NCI-H2107 (cell line): ENCODE results near the gene APOM.

Source experiments
- DNase-seq: peaks from one replicate; lab custom pipeline; 2025; lab: John Stamatoyannopoulos, UW

Gene APOM

DNA sequence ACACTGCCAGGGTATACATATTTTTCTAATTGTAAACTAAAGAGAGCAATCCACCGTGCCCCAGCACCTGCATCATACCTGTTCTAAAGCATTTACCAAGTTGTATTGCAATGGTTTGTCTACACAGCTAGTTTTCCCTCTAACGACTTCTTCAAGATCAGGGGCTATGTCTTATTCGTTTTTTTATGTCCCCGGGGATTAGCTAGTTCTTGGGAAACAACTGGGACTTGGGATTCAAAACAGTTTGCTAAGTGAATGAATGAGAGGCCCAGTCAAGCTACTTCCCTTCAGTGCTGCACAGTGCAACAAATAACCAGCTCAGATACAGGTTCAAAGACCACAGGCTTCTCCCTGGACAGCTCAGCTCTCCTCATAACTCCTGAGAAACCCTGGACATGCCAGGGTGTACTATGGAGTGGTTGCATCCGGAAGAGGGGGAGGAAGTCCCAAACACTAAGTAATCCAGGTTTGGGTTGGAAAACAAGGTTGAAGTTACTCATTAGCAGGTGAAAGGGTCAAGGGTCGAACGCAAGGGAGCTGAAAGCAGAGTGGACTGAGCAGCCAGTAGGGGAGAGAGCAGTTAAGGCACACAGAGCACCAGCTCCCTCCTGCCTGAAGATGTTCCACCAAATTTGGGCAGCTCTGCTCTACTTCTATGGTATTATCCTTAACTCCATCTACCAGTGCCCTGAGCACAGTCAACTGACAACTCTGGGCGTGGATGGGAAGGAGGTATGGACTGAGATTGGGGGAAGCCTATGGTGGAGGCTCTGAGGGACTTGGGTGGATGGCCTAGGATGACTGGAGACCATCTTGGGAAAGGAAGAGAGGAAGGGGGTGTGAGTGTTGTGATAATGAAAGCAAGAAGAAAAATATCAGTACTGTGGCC lies at the start of gene APOM:
APOM (plus strand) TSS at position 546 of the 889 bp plus-strand sequence; CDS start at position 619, 73 bp downstream.
- no peak for DNase-seq

DNA sequence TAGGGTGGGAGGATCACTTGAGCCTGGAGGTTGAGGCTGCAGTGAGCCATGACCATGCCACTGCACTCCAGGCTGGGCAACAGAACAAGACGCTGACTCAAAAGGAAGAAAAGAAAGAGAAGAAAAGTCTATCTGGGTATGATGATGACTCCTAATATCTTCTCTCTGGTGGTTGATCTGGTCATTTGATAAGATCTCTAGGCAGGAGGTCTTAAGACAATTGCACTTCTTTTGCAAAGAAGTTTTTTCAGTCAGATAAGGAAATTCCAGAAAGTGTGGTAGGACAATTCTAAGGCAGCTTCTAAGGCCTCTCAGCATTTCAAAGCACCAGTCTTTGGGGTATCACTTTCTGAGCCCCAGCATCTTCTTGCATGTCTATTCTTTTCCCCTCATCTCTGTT lies 48.4 kb upstream of the APOM start:
- no peak for DNase-seq

DNA sequence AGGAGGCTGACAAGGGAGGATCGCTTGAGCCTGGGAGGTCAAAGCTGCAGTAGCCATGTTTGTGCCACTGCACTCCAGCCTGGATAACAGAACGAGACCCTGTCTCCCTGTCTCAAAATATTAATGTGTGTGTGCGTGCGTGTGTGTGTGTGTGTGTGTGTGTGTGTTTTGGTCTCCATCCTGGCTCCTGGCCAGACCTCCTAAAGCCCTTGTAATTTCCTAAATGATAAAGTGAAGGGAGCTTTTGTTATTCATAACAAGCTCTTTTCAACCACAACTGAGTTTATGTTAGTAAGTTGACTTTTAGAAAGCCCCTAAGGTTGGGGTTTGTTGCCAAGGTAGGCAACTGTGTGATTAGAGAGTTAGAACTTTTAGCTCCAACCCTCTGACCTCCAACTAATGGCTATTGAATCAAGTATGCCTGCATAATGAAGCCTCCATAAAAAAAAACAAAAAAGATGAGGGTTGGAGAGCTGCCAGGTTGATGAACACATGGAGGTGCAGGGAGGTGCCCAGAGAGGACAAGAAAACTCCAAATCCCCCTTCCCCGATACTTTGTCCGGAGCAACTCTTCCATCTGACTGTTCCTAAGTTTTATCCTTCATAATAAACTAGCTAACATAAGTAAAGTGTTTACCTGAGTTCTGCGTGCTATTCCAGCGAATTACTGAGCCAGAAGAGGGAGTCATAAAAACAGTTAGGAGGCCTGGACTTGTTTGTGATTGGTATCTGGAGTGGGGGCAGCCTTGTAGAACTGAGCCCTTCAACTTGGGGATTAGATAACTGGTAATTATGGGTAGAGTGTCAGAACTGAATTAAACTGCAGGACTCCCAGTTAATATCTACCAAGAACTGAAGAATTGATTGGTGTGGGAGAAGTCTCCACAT lies 45.9 kb upstream of the APOM start:
- no peak for DNase-seq

DNA sequence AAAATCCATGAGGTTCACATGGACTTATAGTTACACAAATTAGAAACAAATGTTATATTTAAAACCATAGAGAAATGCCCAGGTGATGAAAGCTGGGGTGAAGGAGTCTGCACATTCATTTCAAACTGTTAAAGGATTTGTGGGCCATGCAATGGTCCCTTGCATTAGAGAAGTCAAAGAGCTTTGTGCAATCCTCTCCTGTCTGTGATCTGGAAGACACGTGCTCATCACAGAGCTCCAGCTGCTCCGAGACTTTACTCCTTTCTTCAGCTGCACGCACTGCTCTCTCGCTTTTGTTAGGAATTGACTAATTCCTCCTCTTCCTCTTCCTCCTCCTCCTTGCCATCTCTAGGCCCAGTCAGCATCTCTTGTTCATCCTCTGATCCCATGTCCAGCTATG lies 44.7 kb upstream of the APOM start:
- no peak for DNase-seq

DNA sequence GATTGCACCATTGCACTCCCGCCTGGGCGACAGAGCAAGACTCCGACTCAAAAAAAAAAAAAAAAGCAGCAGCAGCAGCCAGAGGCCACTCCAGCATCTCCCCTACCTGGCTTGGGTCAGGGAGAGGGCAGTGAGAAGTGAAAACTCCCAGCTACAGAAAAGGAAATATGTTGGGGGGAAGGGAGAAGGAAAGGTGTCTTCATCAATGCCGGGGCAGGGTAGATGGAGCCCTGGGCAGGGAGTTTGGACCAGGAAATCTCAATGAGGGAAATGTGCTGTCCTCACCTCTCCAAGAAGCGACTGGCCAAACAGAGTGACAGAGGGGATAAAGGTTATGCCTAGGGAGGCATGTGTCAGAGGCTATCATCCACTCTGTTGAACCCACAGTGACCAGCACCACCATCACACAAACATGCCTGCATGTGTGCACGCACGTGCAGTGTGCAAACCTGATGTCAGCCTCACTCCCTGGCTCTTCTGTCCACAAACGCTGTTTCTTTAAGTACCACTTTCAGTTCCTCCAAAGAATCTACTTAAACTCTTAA lies 41.5 kb upstream of the APOM start:
- DNase-seq, result no peak

DNA sequence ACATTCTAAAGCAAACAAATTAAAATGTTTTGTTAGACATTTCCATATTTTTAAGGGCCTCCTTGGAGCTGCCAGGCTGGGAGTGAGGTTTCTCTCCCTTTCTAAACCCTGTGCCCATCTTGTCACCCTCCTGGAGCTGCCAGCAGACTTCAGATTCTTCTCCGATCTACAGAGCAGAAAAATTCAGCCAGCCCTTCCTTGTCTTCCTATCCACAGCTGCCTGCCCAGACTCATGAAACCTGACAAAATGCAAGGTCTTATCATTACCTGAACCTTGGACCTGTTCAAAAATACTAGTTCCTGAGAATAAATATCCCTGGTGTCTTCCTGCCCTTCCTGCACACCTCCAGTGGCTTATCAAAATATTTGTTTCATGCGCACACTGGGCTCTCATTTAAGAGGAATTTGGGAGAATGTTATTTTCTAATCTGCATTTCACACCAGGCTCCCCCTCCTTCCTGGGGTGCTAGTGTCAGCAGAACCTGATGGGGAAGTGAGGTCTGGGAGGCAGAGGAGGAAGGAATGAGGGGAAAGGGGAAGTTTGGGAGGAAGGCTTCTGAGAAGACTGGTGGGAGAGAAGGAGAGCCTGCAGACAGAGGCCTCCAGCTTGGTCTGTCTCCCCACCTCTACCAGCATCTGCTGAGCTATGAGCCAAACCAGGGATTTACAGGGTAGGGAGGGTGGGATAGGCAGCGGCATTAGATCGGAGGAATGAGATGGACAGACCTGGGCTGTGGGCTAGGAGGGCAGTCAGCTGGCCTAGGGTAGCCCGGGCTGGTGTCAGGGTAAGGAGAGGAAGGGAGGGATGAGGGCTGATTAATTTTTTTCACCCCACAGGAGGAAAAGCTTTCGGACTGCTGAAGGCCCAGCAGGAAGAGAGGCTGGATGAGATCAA lies 40.8 kb upstream of the APOM start, which contains the start of gene AIF1:
AIF1 (plus strand) TSS at position 551 of the 895 bp plus-strand sequence; CDS start at position 647, 96 bp downstream.
- DNase-seq, result no peak

DNA sequence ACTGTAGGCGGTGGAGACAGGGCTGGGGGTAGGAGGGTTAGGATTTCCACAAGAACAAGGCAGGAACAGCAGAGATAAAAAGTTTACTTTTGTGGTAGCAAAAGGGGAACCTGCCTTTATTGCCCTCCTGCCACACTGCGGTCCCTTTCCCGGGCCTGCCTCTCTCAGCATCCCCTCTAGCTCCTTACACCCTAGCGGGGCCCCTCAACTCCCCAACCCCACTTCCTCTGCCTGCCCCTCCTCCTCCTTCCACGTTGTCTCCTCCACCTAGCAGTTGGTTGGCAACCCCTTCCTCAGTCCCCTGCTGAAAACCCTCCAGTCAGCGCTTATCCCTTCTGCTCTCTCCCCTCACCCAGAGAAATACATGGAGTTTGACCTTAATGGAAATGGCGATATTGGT lies 39.9 kb upstream of the APOM start:
- no peak for DNase-seq

DNA sequence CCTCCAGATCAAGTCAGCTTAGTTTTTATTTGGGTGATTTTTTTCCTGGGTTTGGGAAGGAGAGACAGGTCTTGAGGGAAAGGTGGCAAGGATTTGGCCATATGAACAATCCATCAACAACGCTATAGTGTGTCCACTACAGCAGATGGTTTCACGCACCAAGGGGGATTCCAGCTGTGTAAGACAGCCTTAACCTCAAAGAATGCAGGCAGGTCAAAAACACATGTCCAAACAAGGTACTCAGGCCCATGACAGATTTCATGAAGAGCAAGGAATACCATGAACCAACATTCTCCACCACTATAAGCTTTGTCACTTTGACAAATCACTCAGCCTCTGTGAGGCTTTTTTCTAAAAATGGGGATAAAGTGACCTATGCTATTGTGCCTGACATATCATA lies 38.7 kb upstream of the APOM start:
- DNase-seq, result no peak

DNA sequence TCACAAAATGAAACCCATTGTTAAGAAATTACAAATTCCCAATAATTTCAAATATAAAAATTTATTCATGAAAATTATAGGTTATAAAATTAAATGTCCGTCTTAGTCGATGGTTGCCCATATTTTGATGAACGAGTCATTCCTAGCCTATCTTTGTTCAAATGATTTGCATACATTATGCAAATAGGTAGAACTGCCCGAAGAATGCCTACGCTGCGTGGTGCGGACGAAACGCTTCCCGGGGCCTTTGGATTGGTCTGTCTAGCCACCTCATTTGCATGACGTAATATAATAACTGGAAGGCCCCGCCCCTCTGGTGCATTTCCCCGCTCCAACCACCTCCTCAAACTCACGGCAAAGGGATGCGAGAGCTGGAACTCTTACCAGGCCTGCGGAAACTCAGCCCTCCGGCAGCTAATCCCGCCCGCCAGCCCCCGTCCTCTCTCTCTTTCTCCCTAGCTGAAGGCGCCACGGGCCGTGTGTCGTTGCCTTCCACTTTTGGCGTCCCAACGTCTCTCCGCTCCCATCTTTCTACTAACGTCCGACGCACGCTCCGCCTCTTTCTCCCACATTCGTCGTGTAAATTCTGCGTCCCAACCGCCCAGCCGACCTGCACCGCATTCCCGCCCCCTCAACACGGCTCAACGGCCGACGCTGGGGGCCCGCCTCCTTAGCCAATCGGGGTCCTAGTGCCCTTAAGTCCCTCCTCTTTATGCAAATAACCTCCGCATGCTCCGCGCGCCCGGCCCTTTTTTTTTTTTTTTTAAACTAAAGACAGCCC lies 35.7 kb upstream of the APOM start:
- DNase-seq, result peak; percentile 84

DNA sequence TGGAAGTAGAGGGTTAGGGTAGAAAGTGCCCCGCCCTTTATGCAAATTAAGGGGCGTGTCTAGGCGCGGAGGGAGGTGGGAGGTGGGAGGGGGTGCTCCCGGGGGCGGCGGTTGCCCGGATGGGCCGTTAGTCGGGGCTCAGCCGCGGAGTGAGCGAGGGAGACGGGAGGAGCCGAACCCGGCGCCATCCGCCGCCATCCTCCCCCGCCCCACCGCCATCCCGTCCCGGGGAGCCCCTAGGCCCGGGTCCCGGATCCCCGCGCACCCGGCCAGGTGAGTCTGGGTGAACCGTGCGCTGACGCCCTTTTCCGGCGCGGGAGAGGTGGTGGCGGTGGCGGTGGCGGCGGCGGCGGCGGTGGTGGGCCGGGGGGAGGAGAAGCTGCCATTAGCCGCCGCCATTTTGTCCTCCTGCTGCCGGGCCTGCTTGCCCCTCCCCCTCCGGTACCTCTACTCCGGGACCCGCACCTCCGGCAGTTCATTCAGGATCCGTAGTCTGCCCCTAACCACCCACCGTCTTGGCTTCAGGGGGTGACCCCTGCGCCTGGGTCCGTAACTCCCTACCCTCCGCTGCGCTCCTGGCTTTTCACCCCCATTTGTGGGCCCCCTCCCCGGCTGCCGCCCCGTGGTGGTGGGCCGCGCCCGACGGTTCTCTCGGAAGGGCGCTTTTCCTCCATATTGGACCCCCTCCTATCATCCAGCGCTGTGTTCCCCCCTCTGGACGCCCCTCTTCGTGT lies 34.9 kb upstream of the APOM start, which contains the start of gene PRRC2A:
PRRC2A (plus strand) TSS at position 130 of the 734 bp plus-strand sequence. CDS start 2,075 bp downstream, outside the sequence.
- DNase-seq, result no peak

DNA sequence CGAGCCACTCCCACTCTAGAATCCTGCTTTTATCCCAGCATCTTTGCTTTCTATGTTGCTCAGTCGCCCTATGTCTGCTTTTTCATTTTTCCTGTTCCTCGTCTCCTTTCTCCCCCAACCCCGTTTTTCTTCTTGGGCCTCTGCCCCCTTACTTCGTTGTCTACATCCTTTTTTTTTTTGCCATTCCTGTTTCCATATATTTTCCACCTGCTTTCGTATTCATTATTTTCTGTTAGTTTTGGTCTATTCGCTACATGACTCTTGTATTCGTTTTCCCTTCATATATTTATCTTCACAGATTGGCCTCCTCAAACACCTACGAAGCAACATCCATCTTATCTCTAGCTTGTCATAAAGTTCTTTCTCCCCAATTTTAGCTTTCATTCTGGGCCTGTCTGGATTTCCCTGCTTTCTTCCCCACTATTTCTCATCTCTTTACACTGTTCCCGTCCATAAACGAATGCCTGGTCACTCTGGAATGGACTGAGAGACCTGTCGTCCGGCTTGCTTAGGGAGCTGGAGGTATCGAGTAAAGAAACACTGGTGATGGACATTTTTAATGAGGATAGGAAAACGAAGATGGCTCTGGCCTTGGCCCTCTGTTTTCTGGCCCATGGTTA lies 34.3 kb upstream of the APOM start:
- DNase-seq, result no peak

DNA sequence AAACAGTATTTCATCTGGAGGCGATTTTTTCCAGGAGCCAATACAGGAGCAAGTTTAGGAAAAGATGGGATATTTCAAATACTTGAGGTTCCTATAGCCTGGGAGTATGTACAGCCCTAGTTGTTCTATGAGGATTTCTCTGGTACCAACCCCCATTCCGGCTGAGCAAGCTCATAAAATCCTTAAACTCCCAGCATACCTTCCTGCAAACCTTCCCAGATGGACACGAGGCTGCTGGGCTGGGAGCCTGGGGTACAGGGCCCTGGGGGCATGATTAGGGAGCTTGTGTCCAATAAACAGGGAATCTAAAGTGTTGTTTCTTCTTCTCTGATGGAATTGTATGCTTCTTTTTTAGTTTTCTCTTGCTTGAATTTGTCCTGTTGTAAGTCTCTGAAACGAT lies 33.7 kb upstream of the APOM start:
- DNase-seq, result no peak

DNA sequence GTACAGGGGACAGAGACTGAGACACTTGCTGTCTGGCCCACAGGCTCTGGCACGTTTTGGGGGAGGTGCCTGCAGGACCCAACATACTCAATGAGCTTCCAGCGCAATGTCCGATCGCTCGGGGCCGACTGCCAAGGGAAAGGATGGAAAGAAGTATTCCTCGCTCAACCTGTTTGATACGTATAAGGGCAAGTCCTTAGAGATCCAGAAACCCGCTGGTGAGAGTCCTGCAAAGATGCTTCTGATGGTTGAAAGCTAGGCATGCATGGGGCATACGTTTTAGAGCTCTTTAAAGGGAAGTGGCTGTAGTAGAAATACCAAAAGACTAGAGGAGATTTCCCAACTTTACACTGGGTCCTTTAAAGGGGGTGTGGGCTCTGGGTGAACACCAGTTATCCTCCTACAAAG lies 33.0 kb upstream of the APOM start:
- no peak for DNase-seq

DNA sequence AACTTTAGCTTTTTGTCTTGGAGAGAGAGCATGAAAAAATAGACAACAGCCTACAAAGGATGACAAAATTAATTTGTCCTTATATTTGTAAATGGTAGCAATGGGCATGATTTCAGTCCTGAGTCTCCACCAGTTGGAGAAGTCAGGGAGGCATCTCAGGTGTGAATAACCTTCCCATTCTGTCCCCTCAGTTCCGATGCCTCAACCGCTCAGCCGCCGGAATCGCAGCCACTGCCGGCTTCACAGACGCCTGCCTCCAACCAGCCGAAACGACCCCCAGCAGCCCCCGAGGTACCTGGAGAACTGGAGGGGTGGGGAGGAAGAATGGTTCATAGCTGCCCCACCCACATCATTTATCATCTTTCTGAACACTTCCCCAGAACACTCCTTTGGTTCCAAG lies 31.6 kb upstream of the APOM start:
- no peak for DNase-seq

DNA sequence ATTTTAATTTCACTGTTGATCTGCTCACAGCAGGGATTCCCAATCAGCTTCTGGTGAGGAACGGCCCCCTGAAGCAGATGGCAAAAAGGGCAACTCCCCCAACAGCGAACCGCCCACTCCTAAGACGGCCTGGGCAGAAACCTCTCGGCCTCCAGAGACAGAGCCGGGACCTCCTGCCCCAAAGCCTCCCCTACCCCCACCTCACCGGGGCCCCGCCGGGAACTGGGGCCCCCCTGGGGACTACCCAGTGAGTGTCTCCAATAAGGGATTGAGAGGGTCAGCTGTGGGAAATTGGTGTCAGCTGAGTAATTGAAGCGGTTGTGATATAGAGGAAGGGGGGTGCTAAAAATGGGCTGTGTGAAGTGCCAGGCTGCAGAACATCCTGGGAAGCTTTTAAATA lies 28.7 kb upstream of the APOM start:
- no peak for DNase-seq

DNA sequence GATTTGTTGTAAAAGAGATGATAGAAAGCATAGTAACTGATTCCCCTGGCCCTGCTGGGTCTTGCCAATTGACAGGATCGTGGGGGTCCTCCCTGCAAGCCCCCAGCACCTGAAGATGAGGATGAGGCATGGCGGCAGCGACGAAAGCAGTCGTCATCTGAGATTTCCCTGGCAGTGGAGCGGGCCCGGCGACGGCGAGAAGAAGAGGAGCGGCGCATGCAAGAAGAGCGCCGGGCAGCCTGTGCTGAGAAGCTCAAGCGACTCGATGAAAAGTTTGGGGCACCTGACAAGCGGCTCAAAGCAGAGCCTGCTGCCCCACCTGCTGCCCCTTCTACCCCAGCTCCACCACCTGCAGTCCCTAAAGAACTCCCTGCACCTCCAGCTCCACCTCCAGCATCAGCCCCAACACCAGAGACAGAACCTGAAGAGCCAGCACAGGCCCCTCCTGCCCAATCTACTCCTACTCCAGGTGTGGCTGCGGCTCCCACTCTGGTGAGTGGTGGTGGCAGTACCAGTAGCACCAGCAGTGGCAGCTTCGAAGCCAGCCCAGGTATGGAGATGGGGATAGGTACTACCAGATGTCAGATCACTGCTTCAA lies 27.9 kb upstream of the APOM start:
- no peak for DNase-seq

DNA sequence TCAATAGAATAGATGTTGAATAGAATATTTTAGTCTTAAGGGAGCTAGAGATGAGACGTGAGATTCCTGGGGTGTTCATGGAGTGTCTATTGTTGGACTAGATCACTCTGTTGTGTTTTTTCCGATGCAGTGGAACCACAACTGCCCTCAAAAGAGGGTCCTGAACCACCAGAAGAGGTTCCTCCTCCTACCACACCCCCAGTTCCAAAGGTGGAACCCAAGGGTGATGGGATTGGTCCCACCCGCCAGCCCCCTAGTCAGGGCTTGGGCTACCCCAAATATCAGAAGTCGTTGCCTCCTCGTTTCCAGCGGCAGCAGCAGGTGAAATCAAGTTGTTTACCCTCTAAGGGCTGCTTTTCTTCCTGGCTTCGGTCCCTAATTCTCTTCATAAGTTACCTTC lies 26.7 kb upstream of the APOM start:
- no peak for DNase-seq

DNA sequence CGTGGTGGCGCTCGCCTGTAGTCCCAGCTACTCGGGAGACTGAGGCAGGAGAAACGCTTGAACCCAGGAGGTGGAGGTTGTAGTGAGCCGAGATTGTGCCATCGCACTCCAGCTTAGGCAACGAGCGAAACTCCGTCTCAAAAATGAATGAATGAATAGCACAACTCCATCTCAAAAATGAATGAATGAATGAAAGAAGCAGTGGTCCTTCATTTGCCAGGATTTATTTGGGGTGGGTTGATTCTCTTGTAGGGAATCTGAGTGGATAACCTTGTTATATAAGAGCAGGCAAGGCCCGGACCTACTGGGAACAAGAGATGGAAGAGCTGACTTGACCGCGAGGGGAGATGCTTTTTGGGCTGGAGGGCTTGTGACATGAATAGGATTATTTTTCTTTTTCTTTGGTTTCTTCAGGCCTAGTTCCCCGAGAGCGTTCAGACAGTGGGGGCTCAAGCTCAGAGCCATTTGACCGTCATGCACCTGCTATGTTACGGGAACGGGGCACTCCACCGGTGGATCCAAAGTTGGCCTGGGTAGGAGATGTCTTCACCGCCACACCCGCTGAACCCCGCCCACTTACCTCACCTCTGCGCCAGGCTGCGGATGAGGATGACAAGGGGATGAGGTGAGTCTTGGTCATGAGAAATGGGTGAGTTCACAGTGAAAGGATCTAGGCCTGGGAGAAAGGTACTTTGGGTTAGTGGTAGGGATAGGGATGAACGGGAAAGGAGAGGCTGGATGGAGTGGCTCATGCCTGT lies 25.3 kb upstream of the APOM start:
- DNase-seq, result no peak
